ENCODE results near the gene AHNAK.

Gene AHNAK

DNA sequence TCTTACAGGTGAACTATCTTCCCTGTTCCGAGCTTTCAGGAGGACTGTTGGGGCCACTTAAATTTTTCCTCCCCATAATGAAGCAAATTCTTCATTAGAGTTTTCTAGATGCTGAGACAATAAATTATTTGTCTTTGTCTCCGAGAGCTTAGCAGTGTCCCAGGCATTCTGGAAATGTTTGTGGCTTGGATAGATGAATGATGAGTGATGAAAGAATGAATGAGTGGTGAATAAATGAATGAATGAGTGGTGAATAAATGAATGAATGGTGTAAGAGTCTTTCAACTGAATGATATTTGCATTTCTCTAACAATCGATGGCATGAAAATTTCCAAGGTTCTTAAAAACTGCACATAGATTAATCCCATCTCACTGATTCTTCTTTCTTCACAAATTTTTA lies 52.8 kb downstream of the AHNAK start:
- no peak for DNase-seq

DNA sequence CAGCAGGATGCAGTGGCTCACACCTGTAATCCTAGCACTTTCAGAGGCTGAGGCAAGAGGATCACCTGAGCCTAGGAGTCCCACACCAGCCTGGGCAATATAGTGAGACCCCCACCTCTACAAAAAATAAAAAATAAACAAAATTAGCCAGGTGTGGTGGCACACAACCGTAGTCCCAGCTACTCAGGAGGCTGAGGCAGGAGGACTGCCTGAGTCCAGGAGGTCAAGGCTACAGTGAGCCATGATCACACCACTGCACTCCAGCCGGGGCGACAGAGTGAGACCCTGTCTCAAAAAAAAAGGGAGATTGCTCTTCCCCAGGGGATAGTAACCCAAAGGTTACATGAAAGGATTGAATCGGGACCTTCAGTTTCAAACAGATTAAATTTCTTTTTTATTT lies 54.0 kb downstream of the AHNAK start:
- DNase-seq: no peak

DNA sequence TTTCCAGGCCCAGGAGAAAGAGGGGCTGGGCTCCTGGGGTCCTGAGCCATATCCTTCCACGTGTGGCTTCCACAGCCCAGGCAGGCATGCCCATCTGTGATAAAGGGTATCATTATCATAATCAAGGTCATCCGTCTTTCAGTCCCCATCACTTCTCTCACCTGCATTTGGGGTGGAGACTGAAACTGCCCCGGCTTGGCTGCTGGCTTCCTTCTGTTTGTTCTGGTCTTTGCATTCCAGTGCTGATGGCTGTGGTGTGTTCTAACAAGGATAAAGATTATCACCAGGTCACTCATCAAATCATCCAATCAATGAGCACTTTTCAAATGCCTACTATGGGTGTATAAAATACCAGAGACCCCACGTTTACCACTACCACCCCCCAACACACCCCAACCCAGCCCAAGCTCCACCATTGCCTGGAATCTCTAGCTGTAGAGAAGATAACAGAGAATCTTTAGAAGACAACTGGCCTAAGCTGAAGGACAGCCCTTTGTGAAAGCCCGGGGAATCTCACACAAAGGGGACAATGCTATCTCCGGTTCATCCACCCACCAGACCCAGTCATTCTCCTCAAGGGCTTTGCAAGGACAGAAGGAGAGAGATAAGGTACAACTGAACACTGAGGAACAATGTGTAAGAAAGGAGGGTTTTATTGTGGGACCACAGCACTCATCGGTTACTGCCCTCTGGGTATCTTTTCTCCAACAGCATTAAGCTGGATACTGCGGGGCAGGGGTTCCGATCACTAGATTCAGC lies 54.9 kb downstream of the AHNAK start:
- DNase-seq: no peak

DNA sequence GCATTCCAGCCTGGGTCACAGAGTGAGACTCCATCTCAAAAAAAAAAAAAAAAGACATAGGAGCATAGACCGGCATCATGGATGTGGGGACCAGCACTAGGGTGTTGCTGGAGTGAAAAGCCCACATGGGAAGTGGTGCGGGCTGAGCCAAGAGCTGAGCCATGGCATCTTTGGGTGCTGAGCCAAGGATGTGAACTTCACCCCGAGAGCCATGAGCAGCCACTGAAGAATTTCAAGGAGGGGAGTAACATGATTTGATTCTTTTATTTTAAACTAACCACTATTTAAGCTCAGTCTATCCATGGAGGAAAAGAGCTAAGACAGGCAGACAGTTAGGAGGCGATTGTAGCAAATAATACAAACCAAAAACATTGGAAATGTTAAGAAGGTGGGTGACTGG lies 57.4 kb downstream of the AHNAK start:
- DNase-seq: no peak

DNA sequence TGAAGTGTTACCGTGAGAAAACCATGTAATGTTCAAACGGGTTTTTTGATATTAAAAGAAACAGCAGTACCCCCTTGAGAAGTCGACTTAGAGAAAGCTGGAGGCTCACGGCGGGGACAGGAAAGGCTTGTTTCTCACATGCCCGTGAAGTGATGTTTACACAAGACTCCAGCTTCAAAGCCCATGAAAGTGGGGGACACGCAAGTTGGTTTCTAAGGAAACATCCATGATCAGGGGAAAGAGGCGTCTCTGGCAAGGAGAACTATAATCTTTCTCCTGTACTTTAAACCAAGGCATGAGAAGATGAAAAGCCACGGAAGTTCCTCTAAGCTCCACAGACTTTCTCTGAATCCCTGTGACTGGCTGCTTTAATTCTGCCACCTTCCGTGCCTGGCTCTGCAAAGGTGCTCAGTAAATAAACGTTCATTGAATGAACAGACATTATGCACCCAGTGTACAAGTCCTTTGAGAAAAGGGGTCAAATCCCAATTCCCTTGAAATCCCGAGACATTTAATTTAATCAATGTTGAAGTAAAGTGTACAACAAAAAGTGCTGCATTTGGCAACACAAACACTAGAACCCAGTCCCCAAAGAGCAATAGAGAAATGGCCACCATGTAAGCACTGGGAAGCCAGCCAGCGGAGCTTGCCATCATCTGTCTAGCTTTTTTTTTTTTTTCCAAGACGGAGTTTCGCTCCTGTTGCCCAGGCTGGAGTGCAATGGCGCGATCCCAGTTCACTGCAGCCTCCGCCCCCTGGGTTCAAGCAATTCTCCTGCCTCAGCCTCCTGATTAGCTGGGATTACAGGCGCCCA lies 58.7 kb downstream of the AHNAK start:
- DNase-seq: no peak

DNA sequence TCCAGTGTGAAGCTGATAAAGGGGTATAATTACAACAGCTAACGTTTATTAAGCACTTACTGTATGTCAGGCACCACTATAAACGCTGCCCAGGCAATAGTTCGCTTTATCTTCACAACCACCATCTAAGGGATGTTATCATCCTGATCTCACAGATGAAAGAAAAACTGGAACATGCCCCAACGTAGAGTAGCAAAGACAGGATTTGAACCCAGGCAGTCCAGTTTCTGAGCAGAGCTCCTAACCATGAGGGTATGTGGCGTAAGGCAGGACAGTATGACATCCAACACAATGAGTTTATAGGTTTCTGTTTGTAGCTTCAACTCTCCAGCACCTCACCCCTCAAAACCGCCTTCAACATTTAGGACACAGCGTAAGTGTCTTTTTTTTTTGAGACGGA lies 59.5 kb downstream of the AHNAK start:
- DNase-seq: no peak

DNA sequence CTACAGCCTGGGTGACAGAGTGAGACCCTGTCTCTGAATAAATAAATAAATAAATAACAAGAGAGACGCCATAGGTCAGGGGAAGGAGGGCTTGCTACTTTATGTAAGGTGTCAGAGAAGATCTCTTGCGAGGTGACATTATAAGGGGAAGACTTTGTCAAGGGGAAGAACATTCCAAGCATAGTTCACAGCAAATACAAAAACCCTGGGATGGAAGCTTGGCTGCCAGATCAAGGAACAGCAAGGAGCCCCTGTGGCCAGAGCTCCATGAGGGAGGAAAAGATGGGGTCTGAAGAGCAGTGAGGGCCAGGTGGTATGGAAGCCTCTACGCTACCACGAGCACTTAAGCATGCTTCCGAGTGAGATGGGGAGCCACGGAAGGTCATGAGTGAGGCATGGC lies 62.3 kb downstream of the AHNAK start:
- DNase-seq: no peak

DNA sequence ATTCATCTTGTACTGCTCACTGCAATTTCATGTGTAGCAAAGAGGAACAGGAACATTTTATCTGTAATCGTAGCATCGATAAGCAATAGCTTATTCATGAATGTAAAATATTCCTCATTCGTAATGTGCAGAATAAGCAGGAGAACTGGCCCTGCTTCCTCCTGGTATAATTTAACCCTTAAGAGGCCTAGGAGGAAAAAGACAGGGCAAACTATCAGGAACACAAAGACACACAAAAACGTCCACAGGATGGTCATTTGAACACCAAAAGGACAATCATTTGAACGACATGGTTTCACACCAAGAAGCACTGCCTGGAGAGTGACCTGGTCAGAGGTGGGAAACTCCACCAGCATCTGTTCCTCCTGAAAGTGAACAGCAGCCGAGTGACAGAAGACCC lies 63.9 kb downstream of the AHNAK start:
- DNase-seq: no peak

DNA sequence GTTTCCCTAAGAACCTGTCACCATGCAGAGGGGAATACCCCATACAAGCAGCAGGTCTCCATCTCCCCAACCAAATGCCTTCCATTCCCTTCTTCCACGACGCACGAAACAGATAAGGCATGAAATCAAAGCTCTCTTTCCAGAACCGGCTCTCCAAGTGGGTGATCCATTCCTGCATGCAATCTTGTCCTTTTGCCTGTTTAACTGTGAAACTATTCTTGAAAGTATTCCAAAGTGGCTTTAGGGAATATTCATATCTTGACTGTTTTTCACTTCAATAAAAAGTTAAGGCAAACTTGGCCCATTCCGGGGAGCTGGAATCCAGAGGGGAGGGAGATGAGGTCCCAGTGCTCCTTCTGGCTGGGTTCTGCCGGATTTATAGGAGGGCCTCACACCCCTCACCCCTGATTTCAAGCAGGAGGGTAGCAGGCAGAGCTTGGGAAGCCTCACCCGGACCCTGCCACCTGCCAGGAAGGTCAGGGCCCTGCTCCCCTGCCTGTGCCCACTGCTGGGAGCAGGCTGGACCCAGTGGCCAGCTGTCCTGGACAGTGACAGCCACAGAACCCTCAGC lies 66.9 kb downstream of the AHNAK start:
- DNase-seq: no peak

DNA sequence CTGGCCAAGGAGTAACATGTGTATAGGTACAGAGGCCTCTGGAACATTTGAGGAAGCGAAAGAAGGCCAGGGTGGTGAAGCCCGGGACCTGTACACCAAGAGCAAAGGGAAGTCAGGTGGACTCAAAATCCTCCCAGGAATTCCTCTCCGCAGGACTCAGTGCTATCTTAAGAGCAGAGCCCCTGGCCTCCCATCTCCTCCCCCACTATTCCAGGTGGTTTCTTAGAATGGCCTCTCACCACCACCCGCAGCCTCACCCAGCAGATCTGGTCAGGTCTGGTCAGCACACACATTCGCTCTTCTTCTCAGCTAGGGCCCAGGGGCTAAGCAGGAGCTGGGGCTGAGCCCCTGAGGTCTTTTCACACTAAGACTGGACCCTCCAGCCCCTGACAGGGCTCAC lies 68.7 kb downstream of the AHNAK start:
- DNase-seq: no peak

DNA sequence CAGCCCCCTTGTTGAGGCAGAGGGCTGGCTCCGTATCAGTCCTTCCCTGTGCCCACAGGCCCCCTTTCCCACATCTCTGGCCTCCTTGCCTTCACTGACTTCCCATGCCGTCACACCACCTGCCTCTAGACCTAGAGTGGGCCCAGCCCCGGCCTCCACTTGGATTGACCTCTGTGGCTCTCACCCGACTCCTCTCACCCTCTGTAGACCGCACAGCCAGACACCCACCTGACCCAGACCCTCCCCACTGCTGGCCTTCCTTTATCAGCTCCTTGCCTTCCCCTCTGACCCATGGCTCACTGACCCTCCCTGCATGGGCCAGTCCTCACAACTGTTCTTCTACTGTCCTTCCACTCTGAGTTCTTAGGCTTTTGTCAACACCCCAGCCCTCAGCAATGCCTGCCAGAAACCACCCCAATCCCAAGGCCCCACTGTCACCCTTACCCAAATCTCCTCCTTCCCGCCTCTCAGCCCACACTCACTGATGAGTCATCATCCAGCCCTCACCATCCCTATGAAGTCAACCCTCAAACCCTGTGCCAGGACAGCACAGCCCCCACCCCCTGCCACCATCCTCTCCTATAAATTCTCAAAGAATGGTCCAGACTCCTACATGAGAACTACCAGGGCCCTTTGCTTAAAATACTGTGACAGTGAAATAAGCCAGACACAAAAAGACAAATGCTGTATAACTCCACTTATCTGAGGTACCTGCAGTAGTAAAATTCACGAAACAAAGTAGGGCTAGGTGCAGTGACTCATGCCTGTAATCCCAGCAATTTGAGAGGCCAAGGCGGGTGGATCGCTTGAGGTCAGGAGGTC lies 74.3 kb downstream of the AHNAK start:
- DNase-seq: no peak

DNA sequence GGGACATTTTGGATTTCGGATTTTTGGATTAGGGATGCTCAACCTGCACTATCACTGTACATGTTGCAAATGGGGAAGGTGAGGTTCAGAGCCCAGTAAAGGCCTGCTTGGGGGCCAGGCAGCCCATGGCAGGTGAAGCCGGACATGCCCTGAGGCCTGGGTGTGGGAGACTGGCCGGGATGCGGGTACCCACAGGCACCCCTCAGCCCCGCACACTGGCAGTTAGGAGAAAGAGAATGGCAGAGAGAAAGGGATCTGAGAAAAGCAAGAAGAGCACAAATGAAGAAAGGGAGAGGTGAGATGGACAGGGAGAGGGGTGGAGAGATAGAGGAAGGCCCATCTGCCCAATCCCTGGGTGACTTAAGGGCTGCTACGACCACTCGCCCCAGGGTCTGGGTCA lies 75.0 kb downstream of the AHNAK start:
- DNase-seq: no peak

DNA sequence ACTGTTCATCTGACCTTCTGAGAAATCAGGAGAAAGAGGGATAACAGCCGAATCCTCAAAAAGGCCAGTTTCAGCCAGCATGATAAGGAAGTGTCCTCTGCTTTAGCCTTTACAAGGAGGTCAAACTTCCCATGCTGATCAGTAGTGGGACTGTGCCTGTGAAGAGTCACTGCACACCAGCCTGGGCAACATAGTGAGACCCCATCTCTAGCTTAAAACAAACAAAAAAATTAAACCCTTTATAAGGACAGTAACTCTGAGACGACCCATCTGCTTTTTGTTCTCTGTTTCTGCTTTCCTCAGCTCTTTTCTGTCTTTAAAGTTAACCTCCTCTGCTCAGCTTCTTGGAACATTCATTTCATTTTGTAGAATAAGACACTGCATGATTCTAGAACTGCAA lies 78.0 kb downstream of the AHNAK start:
- DNase-seq: no peak

DNA sequence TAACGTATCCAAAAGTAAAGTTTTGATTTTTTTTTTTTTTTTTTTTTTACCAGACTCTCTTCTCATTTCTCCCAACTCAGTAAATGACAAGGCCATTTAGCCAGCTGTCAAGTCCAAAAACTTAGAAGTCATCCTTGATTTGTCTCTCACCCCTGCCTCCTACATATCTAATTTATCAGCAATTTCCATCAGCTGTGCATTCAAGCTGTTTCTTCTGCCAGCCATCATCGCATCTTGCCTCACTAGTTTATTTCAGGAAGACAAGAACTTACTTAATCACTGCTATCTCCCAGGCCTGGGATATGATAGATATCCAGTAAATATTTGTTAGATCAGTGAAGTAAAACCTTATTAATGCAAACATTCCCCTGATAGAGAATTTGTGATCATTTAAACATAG lies 80.2 kb downstream of the AHNAK start:
- DNase-seq: no peak

DNA sequence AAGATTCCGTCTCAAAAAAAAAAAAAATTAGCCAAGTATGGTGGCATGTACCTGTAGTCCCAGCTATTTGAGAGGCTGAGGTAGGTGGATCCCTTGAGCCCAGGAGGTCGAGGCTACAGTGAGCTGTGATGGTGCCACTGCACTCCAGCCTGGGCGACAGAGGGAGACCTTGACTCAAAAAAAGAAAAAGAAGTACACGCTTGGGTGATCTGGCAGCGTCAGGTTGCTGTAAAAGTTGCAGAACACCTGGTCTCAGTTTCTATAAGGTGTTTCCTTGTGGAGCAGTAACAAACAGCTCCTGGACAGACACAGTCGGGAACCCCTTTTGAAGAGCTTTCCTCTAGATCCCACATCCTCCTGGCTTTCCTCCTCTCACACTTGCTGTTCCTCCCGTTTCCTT lies 82.0 kb downstream of the AHNAK start:
- no peak for DNase-seq

DNA sequence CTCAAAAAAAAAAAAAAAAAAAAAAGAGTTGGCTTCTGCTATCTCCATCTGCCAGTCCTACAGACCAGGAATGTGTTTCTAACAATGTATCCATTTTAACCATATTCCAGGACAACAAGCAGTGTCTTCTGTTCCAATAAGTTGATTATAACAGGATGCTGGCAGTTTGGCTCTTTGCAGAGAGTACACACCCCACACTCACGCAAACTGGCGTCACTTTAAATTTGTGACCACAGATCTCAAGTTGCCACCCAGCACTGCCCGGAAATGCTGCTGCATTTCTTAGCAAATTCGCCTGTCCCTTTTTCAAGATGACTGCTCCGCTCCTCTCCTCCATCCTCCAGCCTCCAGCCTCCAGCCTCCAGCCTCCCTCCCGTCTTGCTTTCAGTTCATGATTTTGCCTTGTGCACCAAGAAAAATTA lies 83.5 kb downstream of the AHNAK start:
- no peak for DNase-seq

DNA sequence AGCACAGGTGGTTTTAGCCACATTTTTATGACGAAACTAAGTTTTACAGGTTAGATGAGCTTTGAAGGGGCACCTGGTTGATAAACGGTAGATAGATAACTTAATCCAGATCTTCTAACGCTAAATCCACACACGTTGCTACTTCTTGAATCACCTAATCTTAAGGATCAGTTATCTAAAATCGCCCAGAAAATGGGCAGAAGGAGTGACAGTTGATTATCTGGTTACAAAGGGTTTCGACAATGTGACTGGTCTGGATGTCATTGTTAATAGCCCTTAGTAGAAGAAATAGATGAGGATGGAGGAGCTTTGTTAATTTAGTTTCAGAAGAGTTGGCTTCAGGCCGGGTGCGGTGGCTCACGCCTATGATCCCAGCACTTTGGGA lies 84.1 kb downstream of the AHNAK start:
- no peak for DNase-seq

DNA sequence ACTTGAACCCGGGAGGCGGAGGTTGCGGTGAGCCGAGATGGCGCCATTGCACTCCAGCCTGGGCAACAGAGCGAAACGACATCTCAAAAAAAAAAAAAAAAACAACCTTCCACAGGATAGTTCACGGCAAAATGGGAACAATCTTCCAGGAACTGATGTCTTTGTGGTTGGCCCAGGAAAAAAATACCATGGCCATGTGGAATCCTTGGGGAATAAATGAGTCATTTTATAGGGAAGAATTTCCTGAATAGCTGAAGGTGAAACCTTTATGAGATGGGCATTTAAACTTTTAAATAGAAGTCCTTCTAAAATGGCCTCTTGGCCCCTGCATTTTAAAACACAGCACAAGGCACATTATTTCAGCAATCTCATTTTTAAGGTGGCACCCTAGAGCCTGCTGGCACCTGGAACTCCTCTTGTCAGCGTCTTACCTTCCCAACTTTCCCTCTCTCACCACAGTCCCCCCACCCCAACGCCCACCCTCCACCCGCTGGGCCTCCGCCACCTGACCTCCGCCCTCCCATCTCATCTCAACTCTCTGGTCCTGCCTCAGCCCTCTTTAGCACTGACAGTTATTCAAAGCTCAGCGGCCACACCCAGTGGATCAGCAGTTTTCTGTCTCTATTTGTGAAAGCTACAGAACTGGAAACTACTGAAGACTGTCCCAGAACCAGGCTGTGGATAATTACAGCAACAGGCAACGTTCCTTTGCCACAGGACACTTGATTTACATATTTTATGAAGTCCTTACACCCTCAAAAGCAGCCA lies 84.7 kb downstream of the AHNAK start:
- no peak for DNase-seq

DNA sequence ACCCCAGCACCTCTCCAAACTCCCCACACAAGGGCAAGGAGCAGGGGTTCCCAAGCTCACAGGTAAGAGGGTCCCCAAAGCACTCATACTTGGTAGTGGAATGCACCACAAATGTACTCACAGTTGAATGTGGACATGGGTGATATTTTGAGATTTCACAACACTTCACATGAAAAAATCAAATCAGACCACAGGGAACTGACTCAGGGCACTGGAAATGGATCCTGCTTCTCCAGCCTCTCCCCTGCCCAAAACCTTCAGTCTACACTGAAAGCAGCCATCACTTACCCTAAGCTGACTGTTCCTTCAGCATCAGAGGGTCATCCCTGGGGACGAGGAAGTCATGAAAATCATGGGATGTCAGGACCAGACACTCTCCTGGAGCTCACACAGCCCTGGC lies 87.5 kb downstream of the AHNAK start:
- DNase-seq: no peak

DNA sequence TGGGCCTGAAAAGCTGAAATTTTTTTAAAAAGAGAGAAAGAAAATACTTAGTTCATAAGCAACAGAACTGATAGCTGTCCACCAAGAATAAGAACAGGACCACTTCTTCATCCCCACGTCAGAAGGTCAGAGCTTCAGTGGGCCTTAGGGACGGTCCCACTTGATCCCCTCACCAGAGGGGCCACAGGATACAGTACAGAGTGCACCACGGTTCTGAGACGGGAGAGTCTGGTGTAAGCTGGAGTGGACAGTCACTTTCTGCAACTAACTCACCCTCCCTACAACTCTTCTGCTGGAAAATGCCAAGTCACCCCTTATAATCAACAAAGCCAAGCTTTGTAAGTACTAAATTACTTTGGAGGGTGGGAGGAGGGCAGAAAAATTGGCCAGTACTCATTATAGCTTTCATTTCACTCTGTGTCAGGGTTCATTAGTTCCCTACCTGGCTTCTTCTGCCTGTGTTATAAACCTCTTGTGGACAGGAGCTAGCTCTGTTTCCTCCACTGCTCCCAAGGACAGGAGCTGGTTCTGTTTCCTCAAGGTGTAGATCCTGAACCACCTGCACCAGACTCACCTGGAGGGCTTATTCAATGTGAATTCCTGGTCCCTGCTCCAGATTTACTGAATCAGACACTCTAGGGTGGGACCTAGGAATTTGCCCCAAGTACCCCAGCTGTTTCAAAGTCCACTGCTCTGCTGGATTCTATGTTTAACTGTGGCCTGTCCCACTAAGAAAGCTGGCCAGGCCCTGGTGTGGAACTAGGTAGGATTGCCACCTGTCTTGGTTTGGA lies 88.2 kb downstream of the AHNAK start:
- no peak for DNase-seq

DNA sequence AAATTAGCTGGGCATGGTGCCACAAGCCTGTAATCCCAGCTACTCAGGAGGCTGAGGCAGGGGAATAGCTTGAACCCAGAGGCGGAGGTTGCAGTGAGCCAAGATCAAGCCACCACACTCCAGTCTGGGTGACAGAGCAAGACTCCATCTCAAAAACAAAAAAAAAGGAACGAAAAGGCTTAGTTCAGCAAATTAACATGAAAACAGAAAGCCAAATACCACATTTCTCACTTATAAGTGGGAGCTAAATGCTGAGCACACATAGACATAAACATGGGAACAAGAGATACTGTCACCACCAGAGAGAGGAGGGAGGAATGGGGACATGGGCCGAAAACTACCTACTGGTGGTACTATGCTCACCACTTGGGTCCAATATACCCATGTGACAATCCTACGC lies 89.1 kb downstream of the AHNAK start:
- no peak for DNase-seq

DNA sequence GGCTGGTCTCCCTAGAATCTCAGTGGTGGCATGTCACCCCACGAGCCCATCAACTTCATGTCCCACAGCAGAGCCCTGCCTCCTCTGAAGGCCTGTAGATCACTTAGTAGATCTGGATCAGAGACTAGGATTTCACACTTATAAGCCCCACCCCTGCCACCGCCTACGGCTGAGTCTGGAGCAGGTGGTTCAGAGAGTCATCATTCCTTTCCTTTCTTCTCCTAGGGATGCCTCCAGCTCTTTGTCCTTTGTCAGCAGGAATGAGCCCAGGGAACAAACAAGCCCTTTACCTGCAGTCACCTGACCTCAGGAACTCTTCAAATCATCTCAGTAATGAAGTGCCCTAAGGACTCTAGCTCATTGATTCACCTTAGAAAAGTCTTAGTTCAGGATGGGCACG lies 90.0 kb downstream of the AHNAK start:
- no peak for DNase-seq

All from GDM1 (cell line).